MG63 (cell line): ENCODE data around the gene MSH5. TPM values are rescaled to one million over a fixed set of nuclear protein-coding genes. Genes with fewer than 3 reads are reported as not detected.
"Not testable (repeated sequence)": the region's sequence is repeated elsewhere in the genome, so short reads cannot be mapped to it uniquely, and the experiment has no call there.

Source experiments
- DNase-seq: peaks from one replicate; pipeline ENCODE4 v3.0.0-alpha.2; 2020
- H3K27me3 ChIP-seq: fragments of 250-450 bp; sonication (Bioruptor Pico); 2 replicates; pipeline ENCODE4 v1.5.1; 2020; ENCODE audit warnings: mild to moderate bottlenecking, moderate library complexity
- H3K36me3 ChIP-seq: fragments of 250-450 bp; sonication (Bioruptor Pico); 2 replicates; pipeline ENCODE4 v1.5.1; 2020; ENCODE audit warnings: mild to moderate bottlenecking, moderate library complexity
- H3K4me3 ChIP-seq: fragments of 250-450 bp; sonication (Bioruptor Pico); 2 replicates; pipeline ENCODE4 v1.5.1; 2020; ENCODE audit warnings: mild to moderate bottlenecking, moderate library complexity
- H3K9me3 ChIP-seq: fragments of 250-450 bp; sonication (Bioruptor Pico); 2 replicates; pipeline ENCODE4 v1.5.1; 2020; ENCODE audit warnings: mild to moderate bottlenecking, moderate library complexity
- total RNA-seq: library from RNA; depleted of rRNA; stranded (reverse); fragments of >200 nt; shearing (Covaris generic); gene quantifications from 2 replicates; pipeline ENCODE4 v1.2.3, GENCODE V29; 2014; ENCODE audit warnings: low replicate concordance

The MSH5 gene
- total RNA-seq, 1 experiment from 2014 or later, result 6.3 TPM

GRCh38 chr6:31708224-31708623 is 31.6 kb upstream of the MSH5 start:
- Histone ChIP-seq H3K27me3 (no peaks in the 10 kb centered on the region), H3K36me3 (no peaks in the 10 kb centered on the region), H3K9me3 (no peaks in the 10 kb centered on the region), H3K4me3 (no peak overlapping the region)
- DNase-seq, result no peak

GRCh38 chr6:31709157-31709556 is 30.6 kb upstream of the MSH5 start:
- H3K36me3 ChIP-seq, H3K9me3 ChIP-seq, H3K4me3 ChIP-seq, DNase-seq, H3K27me3 ChIP-seq: not testable (repeated sequence)

- H3K9me3 ChIP-seq, result no peaks in the 10 kb centered on the region
- H3K36me3 ChIP-seq, result no peaks in the 10 kb centered on the region
- H3K4me3 ChIP-seq, result no peak overlapping the region
- H3K27me3 ChIP-seq, result no peaks in the 10 kb centered on the region
- no peak for DNase-seq
These were observed 29.1 kb upstream of the MSH5 start for GRCh38 chr6:31710523-31711219.

DNA sequence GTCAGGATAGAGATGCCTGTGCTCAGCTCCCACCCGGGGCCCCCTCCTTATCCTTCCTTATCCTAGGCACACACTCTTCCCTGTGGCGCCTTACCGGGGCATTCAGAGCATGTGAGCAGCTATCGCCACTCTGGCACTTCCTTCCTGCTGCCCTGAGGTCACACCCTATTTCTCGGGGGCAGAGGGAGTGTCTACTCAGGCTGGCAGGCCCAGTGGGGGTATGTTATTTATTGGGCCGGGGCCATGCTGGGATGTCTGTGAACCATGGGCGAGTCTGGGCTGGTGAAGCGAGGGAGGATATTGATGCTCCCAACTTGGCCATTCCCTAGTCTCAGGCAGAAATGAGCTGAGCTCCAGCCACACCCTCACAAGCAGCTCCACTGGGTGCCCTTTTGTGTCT is 28.6 kb upstream of the MSH5 start:
- no peak for DNase-seq
- Histone ChIP-seq H3K36me3 (no peaks in the 10 kb centered on the region), H3K4me3 (no peak overlapping the region), H3K9me3 (no peaks in the 10 kb centered on the region), H3K27me3 (no peaks in the 10 kb centered on the region)

DNA sequence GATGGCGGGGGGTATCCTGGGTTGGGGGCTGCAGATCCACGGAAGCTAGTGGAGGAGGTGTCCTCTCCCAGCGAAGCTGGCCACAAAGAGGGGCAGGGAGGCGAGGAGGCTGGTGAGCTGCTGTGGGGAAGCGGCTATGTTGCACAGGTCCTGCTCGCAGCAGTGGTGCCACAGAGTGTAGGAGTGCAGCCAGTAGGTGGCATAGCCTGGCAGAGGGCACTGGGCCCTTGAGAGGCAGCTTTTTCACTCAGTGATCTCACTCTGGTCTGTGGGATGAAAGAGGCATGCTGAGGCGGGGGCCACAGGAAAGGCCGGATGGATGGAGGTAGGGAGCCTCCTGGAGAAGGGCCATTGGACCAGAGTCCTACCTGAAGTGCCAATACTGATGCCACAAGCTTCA is 27.5 kb upstream of the MSH5 start:
- no peak for DNase-seq
- no peaks in the 10 kb centered on the region for H3K9me3 ChIP-seq
- H3K27me3 ChIP-seq, result no peaks in the 10 kb centered on the region
- no peaks in the 10 kb centered on the region for H3K36me3 ChIP-seq
- H3K4me3 ChIP-seq, result no peak overlapping the region

DNA sequence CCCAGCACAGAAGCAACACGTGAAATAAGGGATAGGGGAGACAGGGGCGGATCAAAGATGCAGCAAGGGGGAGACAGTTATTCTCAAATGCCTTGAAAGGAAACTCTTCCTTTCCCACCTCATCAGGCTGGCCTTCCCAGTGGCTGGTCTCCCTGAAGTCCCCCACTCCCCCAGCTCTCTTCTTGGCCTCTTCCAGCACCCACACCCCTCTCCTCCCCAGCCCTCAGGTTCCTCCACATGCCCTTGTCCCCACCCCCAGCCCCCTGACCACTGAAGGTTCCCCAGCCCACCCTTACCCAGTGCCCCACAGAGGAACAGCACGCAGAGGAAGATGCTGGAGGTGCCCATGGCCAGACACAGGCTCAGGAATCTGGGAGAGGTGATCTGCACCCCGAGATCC is 26.3 kb upstream of the MSH5 start:
- no peak overlapping the region for H3K4me3 ChIP-seq
- H3K27me3 ChIP-seq, result no peaks in the 10 kb centered on the region
- H3K9me3 ChIP-seq, result no peaks in the 10 kb centered on the region
- DNase-seq, result no peak
- H3K36me3 ChIP-seq, result no peaks in the 10 kb centered on the region

DNA sequence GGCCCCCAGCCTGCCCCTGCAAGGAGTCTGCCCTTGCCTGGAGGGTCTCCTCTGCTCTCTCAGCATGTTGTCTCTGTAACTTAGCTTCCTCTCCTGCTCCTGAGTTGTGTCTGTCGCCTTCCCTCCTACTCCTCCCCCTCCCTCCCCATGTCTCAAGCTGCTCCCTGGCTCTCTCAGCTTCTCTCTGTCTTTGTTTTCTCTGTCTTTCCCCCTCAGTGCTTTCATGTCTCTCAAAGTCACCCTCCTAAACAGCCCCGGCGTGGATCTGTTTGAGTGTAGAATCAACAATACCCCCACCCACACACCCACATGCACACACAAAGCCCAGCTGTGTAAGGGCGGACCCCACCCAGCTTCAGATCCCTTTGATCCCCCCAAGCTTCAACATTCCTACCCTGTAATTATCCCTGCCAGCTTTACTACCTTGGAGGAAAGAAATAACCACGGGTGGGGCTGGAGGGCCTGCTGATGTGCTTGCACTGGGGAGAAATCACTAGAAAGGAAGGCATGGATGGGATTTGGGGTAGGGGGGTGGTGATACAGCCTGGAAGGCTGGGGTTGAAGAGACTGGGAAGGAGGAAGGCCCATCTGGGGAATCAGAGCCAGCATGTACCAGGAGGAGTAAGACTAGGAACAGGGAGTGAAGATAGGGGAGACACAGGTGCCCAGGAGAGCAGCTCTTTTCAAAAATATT is 25.7 kb upstream of the MSH5 start:
- no peaks in the 10 kb centered on the region for H3K36me3 ChIP-seq
- H3K27me3 ChIP-seq, result no peaks in the 10 kb centered on the region
- no peaks in the 10 kb centered on the region for H3K9me3 ChIP-seq
- H3K4me3 ChIP-seq, result no peak overlapping the region
- DNase-seq, result no peak

DNA sequence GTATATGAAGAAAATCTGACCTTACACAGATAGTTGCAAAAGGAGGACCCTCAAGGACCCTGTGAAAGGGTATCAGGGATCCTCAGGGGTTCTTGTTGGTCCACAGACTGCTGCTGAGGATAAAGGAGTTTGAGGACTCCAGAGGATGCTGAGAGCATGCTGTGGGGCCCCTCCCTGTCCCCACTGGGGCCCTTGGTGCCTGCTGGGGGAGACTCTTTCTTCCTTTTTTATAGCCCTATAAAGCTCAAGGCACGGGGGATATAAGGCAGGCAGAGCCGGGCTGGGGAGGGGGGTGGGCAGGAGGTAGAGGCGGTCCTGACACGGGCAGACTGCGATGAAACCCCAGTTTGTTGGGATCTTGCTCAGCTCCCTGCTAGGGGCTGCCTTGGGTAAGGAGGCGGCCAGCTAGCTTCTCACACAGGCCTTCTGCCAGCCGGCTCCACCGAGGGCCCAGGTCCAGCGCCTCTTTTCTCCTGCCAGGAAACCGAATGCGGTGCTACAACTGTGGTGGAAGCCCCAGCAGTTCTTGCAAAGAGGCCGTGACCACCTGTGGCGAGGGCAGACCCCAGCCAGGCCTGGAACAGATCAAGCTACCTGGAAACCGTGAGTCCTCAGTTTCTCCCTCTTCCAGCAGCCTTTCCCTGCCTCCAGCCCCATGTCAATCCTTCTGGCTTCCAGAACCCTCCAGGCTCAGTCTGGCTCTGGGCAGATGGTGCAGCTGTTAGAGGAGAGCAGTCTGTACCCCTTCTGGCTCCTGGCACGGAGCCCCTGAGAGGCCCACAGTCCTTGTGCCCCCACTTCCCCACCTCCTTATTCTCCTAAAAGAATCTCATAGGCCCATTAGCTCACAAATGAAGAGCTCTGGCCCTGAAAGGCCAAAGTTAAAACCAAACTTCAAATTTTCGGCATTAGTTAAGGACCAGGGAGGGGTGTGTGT is 24.5 kb upstream of the MSH5 start, which contains the start of gene LY6G6D:
Gene LY6G6D, plus strand, starts transcription at position 327 of the 937 bp plus-strand sequence. Its CDS starts 8 bp downstream, at position 335.
- DNase-seq, result no peak
- no peaks in the 10 kb centered on the region for H3K27me3 ChIP-seq

DNA sequence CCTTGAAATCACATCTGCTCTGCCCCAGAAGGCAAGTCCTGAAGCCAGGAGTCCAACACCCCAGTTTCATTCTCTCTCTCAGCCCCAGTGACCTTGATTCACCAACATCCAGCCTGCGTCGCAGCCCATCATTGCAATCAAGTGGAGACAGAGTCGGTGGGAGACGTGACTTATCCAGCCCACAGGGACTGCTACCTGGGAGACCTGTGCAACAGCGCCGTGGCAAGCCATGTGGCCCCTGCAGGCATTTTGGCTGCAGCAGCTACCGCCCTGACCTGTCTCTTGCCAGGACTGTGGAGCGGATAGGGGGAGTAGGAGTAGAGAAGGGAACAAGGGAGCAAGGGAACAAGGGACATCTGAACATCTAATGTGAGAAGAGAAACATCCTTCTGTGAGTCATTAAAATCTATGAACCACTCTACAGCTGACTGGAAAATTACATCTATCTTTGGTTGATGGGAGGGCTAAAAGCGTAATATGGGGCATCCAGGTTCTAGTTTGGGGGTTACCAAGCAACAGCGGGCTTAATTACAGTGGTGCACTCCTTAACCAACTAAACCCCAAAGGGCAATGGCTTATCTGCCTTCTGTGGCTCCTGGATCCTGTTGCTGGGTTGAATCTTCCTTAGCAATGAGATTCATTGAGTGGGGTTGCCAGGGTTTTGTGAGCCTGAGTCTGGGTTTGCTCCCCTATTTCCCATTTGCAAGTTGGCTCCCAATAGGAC is 22.1 kb upstream of the MSH5 start:
- Histone ChIP-seq H3K27me3 (no peaks in the 10 kb centered on the region), H3K4me3 (no peak overlapping the region), H3K9me3 (no peaks in the 10 kb centered on the region), H3K36me3 (no peaks in the 10 kb centered on the region)
- no peak for DNase-seq

More for the DNA sequence above, 24.5 kb upstream of the MSH5 start, which contains the start of gene LY6G6D:
- no peak within 1 kb of the TSS for H3K4me3 ChIP-seq
- no peaks in the 10 kb centered on the region for H3K36me3 ChIP-seq
- H3K9me3 ChIP-seq, result no peaks in the 10 kb centered on the region

- H3K36me3 ChIP-seq, result no peaks in the 10 kb centered on the region
- DNase-seq, result no peak
- no peaks in the 10 kb centered on the region for H3K9me3 ChIP-seq
- no peak overlapping the region for H3K4me3 ChIP-seq
- no peaks in the 10 kb centered on the region for H3K27me3 ChIP-seq
These were observed 21.5 kb upstream of the MSH5 start for GRCh38 chr6:31718265-31718664.

DNA sequence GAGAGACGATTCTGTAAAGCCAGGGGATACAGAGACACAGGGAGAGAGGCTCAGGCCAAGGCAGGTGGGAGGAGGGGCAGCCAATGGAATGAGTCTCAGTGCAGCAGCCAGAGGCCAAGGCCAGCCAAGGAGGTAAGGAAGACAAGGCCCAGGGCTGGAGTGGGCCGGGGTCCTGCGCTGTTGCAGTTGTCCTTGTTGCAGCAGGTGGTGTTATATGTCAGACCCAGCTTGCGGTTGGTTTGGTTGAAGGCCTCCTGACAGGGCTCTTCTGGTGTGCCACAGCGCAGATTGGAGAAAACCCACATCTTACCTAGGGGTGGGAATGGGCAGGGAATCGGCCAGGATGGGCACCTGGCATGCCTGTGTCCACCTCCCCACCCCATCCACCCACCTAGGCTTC is 20.8 kb upstream of the MSH5 start:
- DNase-seq, result no peak
- H3K4me3 ChIP-seq, result no peak overlapping the region
- no peaks in the 10 kb centered on the region for H3K27me3 ChIP-seq
- no peaks in the 10 kb centered on the region for H3K9me3 ChIP-seq
- H3K36me3 ChIP-seq, result no peaks in the 10 kb centered on the region

DNA sequence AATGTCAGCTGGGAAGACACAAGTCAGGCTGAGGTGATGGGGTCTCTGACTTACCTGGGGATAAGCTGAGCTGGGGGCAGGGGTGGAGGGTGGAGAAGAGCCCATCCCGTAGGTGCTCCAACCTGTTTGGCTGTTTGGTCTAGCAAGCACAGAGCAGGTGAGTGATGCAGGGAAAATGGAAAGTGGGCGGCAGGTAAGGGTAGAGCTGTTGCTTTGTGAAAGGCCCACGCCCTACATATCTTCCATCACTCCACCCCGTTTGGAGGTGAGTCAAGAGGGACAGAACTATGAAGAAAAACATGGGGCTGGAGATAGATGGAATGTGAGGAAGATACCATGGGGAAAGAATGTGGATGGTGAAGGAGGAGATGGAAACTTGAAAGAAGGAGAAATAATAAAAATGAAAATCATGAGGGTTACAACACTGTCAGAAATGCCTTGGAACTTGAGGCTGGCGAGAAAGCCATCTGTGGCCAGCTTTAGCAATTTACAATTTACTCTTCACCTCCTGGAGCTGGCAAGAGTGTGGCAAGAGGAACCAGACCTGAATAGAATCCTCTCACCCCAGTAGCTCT is 19.5 kb upstream of the MSH5 start:
- Histone ChIP-seq H3K4me3 (no peak overlapping the region), H3K27me3 (no peaks in the 10 kb centered on the region), H3K9me3 (no peaks in the 10 kb centered on the region), H3K36me3 (no peaks in the 10 kb centered on the region)
- DNase-seq, result no peak

- DNase-seq, result no peak
- H3K9me3 ChIP-seq, result no peaks in the 10 kb centered on the region
- H3K27me3 ChIP-seq, result no peaks in the 10 kb centered on the region
- no peak within 1 kb of the TSS for H3K4me3 ChIP-seq
- H3K36me3 ChIP-seq, result no peaks in the 10 kb centered on the region
These were observed 18.3 kb upstream of the MSH5 start, which contains the start of gene LY6G6C for GRCh38 chr6:31721351-31722020. TSS of gene LY6G6C (minus strand) at chr6:31721746. CDS start at chr6:31721679, 67 bp downstream.

DNA sequence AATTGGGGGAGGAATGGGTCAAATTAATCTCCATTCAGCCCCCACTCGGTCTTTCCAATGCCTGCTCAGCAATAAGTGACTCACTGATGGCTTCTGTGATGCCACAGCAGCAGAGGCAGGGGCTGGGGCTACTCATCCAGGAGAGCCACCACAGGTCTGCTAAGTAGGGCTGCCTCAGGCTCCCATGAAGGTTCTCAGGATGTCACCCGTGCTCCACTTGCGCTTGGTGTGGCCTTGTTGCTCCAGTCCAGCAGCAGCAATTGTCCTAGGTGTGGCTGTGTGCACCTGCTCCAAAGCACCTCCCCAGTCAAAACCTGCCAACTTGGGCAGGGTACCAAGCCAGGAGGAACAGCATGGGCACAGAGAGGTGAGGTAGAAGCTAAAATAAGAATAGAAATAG is 17.6 kb upstream of the MSH5 start:
- no peaks in the 10 kb centered on the region for H3K27me3 ChIP-seq
- no peaks in the 10 kb centered on the region for H3K9me3 ChIP-seq
- DNase-seq, result no peak
- no peak overlapping the region for H3K4me3 ChIP-seq
- H3K36me3 ChIP-seq, result no peaks in the 10 kb centered on the region

- no peak for DNase-seq
These were observed 16.4 kb upstream of the MSH5 start, which contains the start of gene MPIG6B for GRCh38 chr6:31723245-31723979. TSS of gene MPIG6B (plus strand) at chr6:31723373. CDS start at chr6:31723384, 11 bp downstream.

More at GRCh38 chr6:31723245-31723979, 16.4 kb upstream of the MSH5 start, which contains the start of gene MPIG6B:
- Histone ChIP-seq H3K27me3 (no peaks in the 10 kb centered on the region), H3K36me3 (no peaks in the 10 kb centered on the region), H3K9me3 (no peaks in the 10 kb centered on the region), H3K4me3 (no peak within 1 kb of the TSS)
